MV-4-11 (cell line): ENCODE results near the gene SEMA5B.
A peak's percentile ranks its signal among the peaks of the same experiment; 100 is the strongest.

Experiments used
- DNase-seq: peaks from one replicate; lab custom pipeline; 2025; lab: John Stamatoyannopoulos, UW

Gene SEMA5B

DNA sequence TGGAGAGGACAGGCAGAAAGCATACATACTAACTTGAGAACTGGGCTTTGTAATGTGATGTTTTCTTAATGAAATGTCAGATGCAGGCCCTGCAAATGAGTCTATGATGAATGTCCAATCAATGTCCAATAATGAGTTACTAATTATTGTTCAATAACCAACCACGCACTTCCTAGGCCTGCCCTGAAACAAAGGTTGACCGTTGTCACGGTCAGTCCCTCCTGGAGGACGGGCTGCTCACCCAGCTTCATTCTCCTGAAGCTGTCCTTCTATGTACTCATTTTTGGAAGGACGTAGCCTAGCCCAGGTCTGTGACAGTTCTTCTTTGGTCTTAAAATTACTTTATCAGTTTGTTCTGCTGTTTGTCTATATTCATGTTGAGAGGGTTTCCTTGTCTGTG, 30.9 kb upstream of the SEMA5B start:
- no peak for DNase-seq

DNA sequence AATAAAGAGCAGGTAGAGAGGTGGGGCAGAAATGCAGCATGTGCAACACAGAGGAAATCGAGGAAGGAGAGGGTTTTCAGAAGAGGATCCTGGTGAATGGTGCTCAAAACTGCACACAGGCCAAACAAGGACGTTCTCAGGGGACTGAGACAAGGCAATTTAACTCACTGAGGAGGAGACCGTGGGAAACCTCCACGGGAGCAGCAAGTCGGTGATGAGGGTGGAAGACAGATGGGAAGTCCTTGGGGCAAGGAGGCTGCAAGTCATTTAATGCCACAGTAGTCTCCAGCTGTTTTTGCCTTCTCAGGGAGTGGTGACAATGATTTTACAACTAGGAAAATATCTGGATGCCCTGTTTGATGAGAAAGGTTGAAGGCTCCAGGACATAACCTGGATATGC, 27.8 kb upstream of the SEMA5B start:
- no peak for DNase-seq

- no peak for DNase-seq
Measured at GRCh38 chr3:123054931-123055330, 27.4 kb upstream of the SEMA5B start.

DNA sequence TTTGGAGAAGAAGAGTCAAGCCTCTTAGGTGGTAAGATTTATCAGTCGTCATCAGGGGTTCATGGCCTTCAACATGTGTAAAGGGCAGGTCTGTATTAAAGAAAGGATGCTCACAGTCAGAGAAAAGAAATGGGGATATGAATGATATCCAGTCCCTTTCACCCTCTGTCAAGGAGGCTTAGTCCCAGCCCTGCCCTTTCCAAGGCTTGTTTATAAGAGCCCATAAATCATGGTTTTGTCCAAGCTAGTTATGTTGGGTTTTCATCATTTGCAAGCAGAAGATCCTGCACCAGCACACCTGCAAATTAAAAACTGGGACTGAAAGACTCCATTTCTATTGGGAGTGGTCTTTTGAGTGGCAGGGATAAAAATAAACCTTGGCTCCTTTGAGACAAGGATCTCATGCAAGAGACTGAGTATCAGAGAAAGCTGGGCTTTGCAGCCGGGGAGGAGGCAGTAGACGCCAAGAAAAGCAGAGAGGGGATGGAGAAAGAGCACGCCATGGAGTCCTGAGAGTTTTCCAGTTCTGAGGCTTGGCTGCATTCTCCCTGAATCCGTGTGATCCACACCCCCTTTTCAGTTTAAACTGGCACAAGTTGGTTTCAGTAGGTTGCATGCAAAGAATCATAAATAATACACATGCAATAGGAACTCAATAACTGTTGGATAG, 26.7 kb upstream of the SEMA5B start:
- DNase-seq, result no peak

- DNase-seq, result no peak
Measured at GRCh38 chr3:123053107-123053506, 25.5 kb upstream of the SEMA5B start.

- no peak for DNase-seq
Measured at GRCh38 chr3:123050666-123051065, 23.1 kb upstream of the SEMA5B start.

DNA sequence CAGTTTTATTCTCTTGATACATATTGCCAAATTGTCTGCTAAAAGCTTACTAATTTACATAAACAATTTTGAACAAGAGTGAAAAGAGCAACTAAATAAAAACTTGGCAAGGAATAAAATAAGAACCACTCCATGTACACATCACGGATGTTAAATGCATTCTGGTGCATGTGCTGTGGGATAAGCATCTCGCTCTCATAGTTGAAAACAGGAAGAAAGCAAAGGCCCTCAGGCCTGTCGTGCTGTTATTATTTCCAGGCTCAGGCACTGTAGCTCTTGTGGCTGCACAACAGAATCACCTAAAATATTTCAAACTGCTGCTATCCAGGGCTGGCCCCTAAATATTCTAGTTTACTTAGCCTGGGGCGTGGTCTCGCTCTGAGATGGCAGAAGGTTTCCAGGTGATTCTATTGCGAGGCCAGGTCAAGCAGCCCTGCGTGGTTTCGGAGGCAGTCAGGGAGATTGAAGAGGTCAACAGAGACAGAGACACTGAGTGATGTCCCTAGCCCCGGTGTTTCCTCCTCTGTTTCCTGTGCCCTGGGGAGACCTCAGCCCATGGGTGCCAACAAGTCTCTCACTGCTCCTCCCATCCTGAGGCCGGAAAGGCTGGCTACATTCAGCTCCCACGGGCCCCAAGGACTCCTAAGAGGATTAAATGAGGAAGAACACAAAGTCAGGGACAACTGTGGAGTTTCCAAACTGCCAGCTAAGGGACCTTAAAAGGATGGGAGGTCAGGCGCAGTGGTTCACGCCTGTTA, 21.1 kb upstream of the SEMA5B start:
- DNase-seq, result no peak

GRCh38 chr3:123047062-123047319, 19.4 kb upstream of the SEMA5B start:
- no peak for DNase-seq

DNA sequence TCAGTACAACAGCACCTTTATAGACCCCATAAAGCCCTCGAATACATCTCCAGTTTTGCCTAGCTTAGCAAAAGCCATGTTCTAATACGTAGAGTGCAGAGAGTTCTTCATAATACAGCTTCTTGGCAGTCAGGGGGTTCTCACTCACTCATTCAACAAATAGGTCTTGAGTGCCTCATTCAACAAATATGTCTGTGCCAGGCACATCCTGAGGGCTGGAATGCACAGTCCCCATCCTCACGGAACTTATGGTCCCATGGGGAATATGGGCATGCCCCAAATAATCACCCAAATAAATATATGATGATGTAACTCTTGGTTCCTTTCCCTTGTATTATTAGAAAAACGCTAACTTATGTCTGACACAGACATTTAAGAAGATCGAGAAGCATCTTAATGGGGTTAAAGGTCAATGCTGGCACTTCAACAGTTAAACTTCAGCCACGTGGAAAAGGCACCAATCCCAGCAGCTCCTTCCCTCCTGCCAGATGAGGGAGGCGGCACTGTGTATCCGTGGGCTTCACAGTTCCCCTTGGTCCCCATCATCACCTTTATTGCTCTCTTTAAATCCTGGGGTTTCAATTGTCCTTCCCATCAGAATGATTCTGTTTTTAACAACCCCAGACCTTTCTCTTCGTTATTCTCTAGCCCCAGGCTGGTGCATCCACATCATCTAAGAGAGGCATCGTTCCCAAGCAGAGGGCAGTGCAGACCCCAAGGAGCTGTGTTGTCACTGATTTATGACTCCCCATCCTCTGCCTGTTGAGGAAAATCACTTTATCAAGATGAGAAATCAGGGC, 18.9 kb upstream of the SEMA5B start:
- no peak for DNase-seq

DNA sequence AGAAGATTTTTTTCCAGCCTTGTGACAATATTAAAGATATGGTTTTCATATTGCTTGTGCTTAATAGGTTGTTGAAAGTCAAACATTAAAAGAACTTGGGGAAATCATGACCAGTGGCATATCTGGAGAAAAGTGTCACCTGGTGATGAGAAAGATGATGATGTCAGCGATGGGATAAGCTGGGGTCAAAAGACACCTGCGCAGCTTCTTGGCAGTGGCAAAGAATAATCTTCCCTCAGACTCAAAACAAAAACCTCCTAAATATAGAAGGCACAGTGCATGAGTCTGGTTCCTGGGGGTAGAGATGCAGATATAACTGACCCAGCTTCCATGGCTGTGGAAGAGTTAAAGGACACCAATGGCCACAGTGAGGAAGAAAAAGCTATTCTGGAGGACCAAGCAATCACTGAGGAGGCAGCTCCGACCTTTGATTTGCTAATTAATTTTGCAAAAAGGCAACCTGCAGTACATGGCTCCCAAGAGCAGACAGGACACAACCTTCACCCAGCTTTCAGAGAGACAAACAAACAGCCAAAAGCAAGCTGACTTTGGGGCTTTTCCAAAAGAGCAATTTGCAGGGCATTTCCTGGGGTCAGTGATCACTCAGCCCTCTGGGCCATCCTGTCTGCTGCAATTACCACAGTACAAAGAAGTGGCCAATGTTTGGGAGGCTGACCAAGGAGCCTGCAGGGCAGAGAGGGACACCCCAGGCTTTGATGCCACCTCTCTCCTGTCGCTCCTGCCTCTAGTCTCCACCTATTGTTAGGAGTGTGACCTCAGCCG, 17.6 kb upstream of the SEMA5B start:
- no peak for DNase-seq

DNA sequence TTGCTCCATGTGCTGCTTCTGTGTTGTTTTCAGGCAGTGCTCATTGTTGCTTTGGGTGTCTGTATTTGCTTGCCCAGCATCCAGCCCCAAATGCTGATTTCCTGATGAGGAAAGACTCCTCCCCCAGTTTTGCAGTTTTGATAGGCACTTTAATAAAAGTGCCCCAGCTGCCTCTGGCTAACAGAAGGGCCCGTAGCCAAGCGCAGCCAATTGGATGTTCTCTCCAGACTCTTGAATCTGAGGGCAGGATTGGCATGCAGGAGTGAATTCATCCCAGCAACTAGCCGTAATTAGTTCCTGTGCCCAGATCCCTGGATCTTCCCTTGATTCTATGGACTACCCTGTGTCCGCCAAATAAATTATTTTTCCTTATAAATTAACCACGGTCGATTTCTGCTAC, 14.8 kb upstream of the SEMA5B start:
- no peak for DNase-seq

DNA sequence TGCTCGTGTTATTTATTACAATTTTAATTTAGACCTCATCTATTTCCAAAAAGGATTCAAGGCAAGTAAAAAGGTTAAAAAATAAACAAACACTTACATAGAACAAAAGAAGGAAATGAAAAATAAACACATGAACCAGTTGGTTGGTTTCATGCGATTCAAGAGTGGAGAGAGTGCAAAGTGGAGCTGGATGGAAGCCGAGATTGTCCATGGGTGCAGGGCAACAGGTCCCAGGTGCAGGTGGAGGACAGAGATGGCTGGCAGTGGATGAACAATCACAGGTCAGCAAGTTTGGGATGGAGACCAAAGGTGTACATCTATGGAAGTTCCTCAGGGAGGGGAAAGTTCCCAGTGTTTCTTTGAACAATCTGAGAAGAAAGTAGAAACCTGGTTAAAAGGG, 11.6 kb upstream of the SEMA5B start:
- DNase-seq, result no peak

- DNase-seq, result no peak
Measured at GRCh38 chr3:123038751-123039150, 11.2 kb upstream of the SEMA5B start.

DNA sequence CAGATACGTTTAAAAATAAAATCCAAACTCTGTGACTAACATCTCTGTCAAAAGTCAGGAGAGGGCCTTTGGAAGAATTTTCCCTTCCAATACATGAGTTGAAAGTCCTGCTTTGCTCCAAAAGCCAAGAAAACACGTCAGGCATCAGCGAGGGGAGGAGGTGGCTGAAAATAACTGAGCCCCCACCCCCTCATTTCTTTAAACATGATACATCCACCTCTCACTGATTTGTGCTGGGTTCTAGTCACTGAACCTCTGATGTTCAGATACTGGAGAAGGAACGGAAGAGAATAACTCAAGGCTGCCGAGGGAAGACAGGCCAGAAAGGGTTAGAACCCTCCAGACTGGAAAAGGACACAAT, 9.4 kb upstream of the SEMA5B start:
- no peak for DNase-seq

- peak; percentile 74 for DNase-seq
Measured at GRCh38 chr3:123036352-123037014, 8.9 kb upstream of the SEMA5B start.

GRCh38 chr3:123034996-123035395, 7.4 kb upstream of the SEMA5B start:
- DNase-seq, result no peak

- no peak for DNase-seq
Measured at GRCh38 chr3:123034120-123034519, 6.6 kb upstream of the SEMA5B start.

GRCh38 chr3:123032057-123032456, 4.5 kb upstream of the SEMA5B start:
- DNase-seq, result no peak

DNA sequence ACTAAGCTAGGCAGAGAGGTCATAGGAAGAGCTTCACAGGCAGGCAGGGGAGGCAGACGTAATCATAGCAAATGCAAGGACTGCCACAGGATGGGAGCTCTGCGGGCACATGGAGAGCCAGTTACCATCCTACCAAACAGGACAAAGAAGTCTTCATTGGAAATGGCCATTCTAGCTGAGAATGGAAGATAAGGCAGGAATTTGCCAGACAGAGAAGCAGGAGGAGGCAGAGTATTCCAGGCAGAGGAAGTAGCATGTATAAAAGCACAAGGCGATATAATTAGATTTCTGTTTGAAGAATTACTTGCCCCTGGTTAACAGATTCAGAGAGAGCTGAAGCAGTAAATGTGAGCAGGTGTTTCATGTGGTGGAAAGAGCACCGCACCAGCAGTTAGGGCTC, 3.5 kb upstream of the SEMA5B start:
- no peak for DNase-seq

DNA sequence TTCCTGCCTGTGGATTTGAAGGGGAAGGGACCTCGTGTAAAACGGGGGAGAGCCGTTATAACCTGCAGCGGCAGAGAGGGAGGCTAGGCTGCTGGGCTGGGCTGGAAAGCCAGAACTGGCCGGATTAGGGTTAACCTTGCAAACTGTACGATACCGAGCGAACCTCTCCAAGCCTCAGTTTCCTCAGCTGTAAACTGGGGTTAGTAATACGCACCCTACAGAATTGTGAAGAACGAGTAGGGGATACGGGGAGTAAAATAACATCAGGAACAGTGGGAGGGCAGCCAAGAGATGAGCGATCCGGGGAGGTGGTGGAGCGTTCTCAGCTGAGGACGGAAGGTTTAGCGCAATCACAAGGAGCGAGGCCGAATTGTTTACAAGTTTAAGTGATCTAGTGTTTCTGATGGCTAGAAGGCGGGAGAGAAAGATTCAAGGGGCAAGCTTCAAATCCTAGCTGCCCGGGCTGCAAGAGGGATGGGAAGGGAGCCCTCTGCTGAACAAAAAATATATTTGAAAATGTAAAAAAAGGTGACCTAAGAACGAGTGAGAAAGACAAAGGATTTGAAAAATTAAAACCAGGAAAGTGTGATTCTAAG, 768 bp upstream of the SEMA5B start:
- DNase-seq, result peak; percentile 57

DNA sequence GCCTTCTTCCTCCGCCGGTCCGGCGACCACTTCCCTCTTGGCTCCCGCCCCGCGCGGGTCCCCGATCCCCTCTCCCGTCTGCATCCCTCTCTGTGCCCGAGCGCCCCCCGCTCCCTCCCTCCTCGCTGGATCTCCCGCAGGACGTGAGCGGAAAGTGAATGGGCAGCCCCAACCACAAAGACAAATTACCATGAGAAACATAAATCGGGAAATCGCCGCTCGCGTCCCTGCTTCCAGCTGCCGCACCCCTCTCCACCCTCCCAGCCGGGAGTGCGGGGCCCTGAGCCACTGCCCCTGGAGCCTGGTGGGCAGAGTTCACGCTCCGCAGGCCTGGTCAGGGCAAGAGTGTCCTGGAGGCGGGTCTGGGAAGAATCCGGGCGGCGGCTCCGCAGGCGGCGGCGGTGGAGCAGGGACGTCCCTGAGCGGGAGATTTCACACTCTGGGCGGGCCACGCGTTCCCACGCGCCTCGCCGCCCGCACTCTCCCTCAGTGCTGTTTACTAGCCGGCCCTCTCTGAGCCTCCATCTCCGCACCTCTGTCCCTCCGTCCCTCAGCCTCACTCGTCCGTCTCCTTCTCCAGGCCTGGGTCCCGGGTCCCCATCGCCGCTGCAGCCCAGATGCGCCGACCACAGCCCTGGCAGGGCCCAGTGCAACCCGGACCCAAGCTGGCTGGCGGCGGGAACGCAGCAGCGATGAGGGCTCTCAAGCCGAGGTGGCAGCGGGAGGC, 835 bp downstream of the SEMA5B start:
- DNase-seq, result no peak
